HG02798 (cell line): Measurements from ENCODE around the gene CSTF2.
A peak's percentile ranks its signal among the peaks of the same experiment; 100 is the strongest.
"Not testable (repeated sequence)": the region's sequence is repeated elsewhere in the genome, so short reads cannot be mapped to it uniquely, and the experiment has no call there.

Experiments used
- ATAC-seq: cut with Tn5 transposase; IDR thresholded peaks from one replicate; pipeline ENCODE4 v1.9.1; 2021; ENCODE audit warnings: mild to moderate bottlenecking; ENCODE audit not compliant: unreplicated experiment, poor library complexity

CSTF2 gene, protein sequence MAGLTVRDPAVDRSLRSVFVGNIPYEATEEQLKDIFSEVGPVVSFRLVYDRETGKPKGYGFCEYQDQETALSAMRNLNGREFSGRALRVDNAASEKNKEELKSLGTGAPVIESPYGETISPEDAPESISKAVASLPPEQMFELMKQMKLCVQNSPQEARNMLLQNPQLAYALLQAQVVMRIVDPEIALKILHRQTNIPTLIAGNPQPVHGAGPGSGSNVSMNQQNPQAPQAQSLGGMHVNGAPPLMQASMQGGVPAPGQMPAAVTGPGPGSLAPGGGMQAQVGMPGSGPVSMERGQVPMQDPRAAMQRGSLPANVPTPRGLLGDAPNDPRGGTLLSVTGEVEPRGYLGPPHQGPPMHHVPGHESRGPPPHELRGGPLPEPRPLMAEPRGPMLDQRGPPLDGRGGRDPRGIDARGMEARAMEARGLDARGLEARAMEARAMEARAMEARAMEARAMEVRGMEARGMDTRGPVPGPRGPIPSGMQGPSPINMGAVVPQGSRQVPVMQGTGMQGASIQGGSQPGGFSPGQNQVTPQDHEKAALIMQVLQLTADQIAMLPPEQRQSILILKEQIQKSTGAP

DNA sequence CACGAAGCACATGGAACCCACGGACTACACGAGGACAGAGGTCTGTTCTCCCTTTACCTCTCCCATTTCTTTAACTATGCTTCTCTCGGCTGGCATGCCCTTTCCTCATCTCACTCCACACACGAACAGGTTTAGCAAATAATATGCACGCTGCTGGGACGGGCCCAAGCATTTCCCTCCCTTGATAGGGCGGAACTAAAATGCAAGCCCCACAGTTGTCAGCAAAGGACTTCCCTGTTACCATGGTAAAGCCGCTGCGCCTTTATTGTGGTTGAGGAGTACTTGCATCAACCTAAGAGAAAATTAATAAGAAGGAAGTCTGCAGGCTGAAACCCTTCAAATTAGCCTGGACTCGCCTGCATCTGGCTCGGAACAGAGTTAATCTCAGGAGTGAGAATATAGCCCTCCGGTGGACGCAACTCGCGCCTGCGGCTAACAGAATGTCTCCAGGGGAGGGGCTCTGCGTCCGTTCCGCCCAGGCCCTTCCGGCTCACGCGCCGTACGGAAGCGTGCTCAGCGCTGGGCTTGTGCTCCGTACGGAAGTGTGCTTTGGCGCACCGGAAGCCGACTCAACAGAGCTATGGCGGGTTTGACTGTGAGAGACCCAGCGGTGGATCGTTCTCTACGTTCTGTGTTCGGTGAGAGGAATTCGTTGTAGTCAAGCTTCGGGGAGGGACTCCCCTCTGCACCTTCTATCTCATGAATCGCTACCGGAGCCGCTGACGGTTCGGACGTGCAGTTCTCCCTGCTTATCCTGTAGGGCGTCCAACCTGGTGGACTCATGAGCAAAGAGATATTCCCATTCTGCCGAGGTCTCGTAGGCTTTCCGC lies at the start of gene CSTF2:
CSTF2 (plus strand) TSS at position 555 of the 830 bp plus-strand sequence; CDS start at position 581, 26 bp downstream.
- ATAC-seq = peak; percentile 100

DNA sequence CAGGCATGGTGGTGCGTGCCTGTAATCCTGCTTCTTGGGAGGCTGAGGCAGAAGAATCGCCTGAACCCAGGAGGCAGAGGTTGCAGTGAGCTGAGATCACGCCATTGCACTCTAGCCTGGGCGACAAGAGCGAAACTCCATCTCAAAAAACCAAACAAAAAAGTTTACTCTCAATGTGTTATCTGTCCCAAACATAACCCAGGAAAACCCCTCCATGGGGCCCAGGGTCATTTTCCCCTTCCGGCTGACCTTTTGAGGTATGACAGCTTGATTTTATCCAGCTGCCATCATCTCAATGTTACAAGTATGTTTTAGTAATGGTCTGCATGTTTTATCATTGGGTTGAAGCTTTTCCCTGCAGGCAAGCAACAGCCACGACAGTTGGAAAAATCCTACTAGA lies 23.8 kb upstream of the CSTF2 start:
- not testable (repeated sequence) for ATAC-seq

DNA sequence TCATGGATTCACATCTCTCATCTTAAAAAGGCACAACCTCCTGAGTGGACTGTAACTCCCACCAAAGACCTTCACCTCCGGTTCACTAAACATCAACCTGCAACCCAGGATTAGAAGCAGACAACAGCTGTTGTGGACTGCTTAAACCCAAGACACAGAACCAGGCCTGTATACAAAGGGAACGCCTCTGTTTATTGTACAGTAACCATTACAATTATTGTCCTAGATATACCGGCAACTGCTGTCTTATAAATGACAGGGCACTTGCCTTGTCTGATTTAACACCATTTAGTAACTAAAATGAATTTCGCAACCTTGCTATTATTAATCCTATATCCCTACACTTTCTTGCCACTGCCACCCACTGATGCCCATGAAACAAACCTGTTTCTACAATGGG lies 22.8 kb upstream of the CSTF2 start:
- no peak for ATAC-seq

DNA sequence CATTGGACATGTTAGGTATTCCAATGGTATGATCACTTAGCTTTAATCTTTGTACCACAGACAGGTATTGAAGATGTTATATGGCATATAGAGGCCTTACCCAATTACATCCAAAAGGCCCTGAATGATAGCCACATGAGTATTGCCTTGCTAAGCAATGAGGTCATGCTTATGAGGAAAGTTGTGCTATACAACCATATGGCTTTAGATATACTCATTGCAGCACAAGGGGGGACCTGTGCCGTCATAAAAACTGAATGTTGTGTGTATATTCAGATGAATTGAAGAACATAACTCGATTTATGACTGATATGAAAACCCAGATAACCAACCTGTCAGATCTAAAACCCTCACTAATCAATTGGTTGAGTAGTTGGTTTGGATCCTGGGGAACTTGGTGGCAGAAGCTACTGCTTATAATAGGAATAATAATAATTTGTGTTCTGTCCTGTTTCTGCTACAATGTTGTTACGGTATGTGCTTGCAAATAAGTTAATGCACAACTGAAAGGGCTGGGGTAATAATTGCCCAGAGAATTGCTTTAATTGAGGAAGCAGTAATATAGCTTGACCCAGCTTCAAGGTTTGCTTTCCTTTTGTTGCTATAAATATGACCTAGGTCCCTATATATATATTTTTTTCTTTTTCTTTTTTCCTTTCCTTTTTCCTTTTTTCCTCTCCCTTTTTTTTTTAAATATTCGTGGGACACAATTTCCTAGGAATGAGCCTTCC lies 21.5 kb upstream of the CSTF2 start:
- no peak for ATAC-seq

DNA sequence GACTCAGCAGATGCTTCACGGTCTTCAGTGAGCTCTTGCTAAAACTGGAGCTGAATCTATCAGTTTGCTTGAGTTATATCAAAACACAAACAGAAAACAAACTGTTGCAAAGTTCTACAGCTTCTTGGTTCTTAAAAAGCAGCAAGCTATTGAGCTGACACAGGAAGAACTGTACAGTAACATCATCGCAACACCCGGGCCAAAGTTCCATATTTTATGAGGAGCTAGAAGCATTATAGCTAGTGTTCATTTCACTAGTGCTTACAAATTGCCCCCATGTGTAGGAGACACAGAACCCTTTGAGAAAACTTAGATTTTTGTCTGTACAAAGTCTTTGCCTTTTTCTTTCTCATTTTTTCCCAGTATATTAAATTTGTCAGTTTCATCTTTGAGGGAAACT lies 17.3 kb upstream of the CSTF2 start:
- no peak for ATAC-seq

DNA sequence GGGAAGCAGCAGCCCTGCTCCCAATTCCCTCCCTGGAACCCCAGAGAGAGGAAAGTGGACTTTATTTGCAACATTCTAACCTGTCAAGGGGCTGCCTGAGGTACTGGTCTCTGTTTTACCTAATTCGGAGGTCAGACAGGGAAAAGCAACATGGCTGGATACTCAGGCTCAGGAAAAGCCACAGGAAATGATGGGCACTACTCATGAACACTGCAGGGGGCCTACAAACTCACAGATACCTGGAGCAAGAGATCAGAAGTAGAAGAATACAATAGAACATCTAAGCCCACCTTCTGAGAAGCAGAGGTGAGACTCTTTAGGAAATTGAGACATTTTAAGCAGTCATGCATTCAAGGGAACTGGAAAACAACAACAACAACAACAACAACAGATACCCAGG lies 15.4 kb upstream of the CSTF2 start:
- no peak for ATAC-seq

DNA sequence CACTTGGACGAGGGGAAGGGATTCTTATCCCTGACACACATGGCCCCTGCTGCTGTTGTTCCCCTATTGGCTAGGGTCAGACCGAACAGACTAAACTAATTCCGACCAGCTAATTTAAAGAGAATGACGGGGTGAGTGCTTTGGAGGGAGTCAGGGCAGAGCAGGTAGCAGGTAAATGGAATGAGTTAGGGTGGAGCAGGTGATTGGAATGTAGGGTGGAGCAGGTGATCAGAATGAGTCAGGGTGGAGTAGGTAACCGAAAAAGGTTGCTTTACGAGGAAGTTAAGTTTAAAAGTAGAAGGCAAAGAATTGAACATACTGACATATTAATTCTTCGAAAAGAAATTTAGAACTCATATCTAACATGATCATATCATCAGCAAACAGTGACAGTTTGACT lies 11.9 kb upstream of the CSTF2 start:
- not testable (repeated sequence) for ATAC-seq

DNA sequence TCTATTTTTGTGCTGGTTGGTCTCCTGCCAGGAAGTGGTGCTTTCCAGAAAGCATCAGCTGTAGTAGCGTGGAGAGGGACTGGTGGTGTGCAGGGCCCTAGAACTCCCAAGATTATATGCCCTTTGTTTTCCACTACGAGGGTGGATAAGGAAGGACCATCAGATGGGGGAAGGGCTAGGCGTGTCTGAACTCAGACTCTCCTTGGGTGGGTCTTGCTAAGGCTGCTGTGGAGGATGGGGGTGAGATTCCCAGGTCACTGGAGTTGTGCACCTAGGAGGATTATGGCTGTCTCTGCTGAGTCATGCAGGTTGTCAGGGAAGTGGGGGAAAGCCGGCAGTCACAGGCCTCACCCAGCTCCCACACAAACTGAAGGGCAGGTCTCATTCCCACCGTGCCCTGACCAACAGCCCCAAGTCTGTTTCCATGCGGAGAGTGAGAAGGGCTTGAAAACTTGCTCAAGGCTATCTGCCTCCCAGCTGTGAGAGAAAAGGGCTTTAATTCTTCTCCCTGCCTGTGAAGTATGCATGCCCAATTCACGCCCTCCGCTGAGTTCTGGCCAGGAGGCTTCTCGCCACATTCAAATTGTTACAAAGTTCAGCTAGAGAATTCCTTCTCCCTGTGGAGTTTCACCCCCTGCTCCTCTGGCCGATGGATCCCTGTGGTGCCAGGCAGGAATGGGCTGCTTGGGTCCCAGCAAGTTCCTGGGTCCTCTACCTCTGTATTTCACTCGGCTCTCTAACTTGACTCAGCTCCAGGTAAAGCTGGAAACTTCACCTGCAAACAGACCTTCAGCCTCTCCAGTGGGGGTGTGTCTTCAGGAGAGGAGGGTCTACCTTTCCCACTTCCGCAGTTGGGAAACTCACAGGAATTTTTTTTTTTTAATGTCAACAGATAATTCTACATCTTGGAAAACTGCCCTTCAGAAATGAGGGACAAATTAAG lies 7.7 kb upstream of the CSTF2 start:
- ATAC-seq = no peak

DNA sequence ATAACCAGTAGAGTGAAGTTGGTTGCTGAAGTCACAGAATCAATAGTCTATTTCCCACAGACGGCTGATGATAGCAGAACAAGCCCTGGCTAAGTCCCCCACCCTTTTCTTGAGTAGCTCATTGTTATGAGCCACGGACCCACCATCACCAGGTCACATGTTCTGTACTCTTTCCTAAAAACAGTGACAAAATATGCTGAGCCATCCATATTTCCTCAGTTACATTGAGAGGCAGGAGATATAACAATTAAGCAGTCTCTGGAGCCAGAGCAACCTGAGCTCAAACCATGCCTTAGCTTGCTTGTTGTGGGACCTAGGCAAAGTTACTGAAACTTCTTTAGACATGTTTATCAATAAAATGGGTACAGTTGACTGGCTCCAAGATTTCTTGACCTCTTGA lies 2.9 kb upstream of the CSTF2 start:
- no peak for ATAC-seq

DNA sequence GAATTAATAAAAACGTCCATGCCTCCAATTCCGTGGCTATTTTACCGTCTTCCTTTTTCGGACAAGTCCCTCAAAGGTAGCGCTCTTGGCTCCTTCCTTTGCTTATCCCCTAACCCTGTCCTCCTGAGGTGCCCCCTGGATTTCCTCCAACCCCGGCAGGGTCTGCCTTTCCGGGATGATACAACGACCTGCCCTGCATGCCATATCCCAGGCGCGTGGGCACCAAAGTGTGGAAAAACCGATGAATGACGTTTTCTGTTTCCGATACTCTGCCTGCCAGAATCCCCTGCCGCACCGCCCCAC lies 706 bp upstream of the CSTF2 start:
- ATAC-seq = no peak

DNA sequence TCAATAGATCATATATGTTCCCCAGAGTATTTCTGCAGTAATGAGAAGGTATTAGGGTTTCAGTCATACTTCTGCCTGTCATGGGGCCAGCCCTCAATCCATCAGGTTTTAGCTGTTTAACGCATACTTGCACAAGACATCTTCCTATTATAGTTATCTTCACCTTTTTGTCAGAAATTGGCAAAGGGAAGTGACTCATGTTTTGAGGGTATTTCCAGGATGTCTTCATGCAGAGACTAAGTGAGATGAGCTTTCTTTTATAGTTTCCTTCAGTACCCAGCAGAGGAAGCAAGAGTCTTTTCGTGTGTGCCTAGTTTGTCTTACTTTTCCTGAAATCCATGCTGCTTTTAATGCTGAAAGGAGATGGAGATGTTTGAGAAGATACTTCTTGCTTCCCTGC lies 9.5 kb downstream of the CSTF2 start:
- peak; percentile 73 for ATAC-seq

DNA sequence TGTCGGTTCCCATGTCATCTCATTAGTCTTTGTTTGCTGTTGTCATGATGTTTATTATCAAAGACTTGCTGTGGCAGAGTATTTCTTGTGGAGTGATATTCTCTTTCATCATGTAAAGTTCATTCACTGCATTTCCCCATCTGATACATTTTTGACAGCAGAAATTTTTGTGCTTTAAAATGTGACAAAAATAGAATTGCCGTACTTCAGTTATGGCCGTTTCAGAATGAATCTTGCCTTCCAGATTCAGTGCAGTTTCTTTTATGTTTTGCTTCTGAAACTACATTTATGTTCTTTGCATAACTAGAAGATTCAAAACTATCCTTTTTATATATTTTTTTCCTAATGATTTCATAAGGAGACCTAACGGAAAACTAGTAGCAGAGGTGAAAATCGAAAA lies 10.0 kb downstream of the CSTF2 start:
- ATAC-seq = peak; percentile 52

DNA sequence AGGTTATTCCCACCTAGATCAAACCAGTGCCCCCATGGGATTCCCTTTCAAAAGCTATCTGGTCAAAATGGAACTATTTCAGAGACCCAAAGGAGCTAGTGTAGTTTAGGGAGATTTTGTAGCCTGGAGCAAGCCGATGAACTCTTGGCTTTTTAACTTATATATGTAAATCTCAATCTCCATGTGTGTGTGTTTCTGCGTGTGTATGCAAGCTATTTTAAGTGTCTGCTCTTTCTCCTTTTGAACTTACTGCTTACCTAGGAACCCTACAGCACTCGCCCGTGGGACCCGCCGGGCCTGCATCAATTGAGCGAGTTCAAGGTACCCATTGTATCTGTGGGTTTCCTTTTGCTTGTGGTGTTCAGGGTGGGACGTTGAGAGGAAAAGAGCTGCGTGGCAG lies 10.4 kb downstream of the CSTF2 start:
- ATAC-seq = peak; percentile 37

DNA sequence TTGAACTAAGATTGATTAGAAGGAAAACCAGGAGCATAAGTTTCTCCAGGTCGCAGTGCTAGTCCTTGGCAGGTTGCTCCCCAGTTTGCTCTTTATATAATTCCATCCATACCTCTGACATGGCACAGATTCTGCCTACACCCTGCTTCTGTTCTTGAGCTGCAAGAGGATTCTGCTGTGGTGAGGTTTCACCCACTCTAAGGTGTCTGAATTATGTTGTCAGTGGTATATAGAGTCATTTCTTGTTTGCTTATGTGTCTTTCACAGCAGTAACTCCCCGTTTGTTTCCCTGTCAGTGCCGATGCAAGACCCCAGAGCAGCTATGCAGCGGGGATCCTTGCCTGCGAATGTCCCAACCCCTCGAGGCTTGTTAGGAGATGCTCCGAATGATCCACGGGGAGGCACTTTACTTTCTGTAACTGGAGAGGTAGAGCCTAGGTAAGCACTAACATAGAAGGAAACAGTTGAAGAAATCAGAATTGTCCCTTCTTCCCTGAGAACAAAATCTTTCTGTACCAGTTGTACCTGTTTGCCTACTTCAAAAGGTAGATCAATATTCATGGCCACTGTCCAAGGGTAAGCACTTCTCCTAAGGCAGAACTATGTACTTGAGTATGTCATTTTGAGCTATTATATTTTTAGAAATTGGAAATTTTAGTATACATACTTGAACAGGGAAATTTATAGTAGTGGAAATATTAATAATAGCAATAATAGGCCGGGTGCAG lies 11.2 kb downstream of the CSTF2 start:
- ATAC-seq = no peak

DNA sequence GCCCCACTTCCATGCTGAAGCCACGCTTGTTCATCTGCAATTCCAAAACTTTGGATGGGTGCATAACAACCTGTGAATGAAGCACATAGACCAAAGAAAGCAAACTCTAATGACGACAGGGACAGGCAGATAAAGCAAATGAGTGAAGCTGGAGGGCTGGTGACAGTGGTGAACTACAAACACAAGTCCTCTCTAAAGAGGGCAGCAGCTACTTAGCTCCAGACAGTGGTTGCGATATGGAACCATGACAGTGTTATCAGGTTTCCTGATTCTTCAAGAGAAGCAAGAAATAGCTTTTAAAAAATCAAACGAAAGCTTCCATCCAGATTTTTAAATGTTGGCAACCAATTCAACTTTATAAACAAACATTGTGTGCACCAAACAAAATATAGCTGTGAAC lies 30.1 kb downstream of the CSTF2 start:
- ATAC-seq = no peak

DNA sequence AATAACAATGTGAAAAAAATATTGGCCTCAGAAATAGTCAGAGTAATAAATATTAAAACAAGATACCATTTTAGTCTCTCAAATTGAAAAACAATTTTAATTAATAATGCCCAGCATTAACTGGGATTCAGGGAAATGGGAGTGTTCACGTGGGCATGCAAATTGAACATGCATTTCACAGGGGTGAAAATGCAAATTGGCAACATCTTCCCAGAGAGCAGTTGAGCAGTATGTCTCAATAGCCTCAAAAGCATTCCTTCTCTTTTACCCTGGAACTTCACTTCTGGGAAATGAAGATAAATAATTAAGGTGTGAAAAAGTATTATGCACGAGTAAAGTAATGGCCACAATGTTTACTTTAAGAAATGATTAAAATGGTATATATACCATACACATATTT lies 32.6 kb downstream of the CSTF2 start:
- ATAC-seq = no peak

DNA sequence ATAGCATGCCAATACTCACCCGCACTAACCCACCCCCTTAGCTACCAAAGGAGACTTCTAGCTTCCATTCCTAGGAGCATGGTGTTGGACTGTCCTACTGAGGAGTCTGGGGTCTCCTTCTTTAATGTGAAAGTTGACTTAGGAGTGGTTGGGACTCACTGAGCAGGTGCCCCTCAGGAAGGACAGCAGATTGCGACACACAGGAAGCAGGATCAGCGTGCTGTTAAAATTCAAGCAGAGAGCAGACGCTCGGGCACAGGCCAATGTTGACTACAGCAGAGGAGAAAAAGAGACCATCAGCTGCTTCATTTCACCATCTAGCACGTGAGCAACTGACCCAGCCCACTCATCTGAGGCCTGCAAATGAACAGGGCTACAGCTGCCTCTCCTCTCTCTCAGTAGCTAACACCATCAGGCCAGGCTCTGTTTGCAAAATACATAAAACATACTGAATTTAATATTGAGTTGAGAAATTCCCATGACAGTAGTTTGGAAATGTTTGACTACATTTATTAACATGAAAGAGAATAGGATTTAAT lies 43.2 kb downstream of the CSTF2 start:
- ATAC-seq = no peak

DNA sequence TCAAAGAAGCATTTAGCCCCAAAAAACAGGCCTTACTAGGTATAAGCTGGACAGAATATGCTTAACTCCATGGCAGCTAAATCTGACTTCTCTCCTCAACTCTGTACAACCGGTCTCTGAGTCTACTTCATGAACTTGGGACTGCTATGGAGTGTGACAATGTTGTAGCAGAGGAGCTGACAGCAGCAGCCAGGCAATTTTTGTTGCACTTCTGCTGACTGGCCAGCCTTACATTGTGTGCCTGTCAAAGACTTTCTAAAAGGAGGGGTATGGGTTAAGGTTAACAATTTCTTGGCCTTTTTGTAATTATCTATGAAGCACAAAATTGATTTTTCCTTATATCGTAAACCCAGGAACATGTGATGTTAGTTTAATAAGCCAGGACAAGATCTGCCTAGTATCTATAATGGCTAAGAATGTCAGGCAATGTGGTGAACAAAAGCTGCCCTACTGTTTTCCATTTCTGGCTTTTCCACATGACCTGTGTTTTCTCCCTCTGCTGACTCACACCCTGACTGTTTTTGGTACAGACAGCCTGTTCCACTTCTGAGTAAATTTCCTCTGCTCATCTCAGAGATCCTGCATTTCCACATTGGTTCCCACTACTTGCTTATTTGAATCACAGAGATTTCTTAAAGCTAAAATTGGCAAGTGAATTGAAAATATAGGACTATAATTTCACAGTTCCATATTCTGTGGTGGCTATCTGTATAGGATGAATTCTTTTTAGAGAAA lies 44.6 kb downstream of the CSTF2 start:
- no peak for ATAC-seq
